GM19023 (cell line): ENCODE measurements around the gene POLR1C.
"Not testable (repeated sequence)": the region's sequence is repeated elsewhere in the genome, so short reads cannot be mapped to it uniquely, and the experiment has no call there.

Experiments
- ATAC-seq: cut with Tn5 transposase; IDR thresholded peaks from one replicate; pipeline ENCODE4 v1.9.1; 2021; ENCODE audit warnings: mild to moderate bottlenecking, moderate library complexity; ENCODE audit not compliant: unreplicated experiment

Gene POLR1C

DNA sequence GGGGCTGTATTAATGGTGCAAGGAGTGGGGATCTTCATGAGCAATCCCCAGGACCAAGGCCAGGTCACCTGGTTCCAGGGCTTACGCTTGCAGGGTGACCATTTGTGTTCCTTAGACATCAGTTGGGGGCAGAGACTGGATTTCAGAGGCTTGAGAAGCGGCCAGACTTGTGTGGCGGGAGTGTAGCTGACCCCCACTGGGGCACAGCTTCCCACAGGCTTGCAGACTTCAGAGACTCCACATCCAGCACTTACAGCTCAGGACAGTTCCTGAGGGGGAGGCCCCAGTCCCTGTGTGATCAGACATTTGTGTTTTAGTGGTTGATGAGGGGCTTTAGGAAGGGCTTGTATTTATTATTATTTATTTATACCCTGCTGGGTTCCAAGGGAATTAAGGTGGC lies 24.2 kb upstream of the POLR1C start:
- no peak for ATAC-seq

DNA sequence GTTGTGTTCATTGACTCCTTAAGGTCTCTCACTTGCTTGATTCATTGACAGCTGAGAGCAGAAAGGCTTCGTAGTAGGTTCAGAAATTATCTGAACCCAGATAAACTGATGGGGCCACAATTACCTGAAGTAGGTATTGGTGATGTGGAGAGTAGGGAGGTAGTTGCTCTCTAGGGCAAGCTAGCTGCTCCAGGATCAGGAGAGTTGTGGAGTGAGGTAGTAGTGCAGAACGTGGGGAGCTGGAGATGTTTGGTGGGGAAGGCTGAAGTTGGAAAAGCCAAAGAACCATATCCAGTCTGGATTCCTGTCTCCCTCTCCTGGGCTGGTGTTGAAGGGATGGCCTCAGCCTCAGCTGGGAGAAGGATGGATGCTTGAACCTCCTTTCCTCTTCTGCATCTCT lies 23.7 kb upstream of the POLR1C start:
- ATAC-seq, result no peak

DNA sequence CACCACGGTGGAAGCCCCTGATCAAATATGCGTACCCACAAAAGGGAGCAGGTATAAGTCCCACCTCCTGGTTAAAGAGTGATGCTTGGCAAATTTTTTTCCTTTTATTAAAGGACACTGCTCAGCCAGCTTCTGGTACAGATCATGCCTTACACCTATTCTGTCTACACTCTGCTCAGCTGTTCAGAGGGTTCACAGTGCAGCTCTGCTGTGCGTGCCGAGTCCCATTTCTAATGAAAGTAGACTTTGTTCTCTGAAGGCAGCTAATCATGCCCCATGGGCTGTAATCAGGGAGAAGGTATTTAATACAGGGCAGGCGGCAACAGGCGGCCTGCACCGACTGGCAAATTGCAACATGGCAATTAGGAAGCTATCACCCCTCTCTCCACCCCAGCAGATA lies 23.1 kb upstream of the POLR1C start:
- ATAC-seq, result no peak

DNA sequence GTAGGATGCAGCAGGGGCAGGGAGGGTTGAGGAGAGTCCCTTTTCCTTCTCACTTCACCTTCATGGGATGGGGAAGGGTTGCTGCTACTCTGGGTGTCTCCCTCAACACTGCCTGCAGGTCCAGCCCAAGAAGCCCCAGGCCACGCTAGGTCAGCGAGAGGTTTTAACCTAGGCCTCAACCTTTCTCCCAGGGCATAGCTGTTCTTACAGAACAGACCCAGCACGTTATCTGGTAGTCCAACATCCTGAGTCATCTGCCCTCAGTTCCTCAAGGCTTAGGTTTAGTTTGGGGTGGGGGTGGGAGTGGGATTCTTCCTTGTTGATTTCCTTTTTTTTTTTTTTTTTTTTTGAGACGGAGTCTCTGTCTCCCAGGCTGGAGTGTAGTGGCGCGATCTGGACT lies 22.6 kb upstream of the POLR1C start:
- no peak for ATAC-seq

DNA sequence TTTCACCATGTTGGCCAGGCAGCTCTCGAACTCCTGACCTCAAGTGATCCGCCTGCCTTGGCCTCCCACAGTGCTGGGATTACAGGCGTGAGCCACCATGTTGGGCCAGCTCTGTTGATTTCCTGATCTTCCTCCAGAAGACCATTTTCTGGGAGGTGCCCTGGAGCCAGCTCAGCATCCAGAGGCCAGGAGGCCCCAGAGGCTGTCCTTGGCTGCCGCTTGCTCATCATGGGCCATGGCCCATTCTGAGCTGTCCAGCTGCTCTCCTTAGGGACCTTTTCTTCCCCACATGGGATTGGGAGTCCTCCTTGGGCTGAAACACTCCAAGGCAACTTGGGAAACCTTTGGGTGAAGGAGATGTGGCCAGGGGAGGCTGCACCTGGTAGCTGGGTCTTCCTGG lies 22.1 kb upstream of the POLR1C start:
- ATAC-seq, result no peak

DNA sequence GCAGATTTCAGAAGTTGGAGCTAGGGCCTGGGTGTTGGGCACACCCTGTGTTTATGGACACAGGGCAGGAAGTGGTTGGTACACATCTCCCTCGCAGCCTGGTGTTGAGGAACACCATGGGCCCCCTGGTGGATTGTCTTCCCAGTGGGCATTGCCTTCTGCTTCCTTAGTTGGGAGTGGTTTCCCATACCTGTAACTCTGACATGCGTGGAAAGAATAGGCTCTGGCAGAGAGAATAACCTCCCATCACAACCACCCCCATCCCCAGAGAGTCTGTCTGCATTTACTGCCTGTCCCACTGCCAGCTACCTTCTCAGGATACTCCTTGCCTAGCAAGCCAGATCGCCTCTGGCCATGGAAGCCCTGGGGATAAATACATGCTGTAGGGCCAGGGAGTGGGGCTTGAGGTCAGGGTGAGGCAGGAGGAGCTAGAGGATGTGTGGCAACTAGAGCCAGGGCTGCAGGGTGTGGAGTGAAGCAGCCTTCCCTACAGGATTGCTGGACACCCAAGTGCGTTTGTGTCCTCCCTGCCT lies 21.4 kb upstream of the POLR1C start:
- no peak for ATAC-seq

DNA sequence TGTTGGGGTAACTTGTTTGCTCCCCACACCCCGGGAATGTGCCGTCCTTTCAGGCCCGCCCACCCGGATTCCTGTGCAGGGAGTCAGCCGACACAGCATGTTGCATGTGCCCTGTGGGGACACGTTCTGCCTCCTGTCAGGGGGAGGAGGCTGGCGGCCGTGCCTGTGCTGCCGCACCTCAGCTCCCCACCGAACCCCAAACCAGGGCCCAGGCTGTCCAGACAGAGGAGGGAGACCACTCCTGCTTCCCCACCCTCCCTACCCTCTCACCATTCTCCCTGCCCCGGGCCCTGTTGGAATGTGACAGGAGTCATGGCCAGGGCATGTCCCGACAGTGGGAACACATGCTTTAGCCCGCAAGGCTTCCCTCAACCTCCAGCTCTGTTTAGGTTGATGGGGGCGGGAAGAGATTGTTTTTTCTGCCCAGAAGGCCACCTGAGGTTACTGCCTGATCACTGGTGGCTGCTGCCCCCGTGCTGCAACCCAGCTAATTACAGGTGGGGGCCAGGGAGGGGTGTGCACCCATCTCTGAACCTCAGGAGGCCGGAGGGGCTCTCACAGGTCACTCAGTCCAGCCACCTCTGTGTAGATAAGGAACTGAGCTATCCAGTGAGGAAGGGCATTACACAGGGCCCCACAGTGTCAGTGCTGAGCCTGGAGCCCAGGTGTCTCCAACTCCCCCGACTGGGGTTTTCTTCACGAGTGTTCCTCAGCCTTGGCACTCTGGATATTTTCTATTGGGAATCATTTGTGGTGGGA lies 20.3 kb upstream of the POLR1C start:
- no peak for ATAC-seq

DNA sequence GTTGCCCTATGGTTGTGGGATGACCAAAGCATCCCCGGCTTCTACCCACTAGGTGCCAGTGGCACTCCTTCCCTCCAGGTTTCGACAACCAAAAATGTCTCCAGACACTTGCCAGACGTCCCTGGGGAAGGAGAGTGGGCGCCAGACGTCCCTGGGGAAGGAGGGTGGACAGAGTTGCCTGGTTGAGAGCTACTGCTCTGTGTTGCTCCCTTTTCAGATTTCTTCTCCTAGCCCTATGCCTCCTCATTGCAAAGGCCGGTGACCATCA lies 19.8 kb upstream of the POLR1C start:
- no peak for ATAC-seq

DNA sequence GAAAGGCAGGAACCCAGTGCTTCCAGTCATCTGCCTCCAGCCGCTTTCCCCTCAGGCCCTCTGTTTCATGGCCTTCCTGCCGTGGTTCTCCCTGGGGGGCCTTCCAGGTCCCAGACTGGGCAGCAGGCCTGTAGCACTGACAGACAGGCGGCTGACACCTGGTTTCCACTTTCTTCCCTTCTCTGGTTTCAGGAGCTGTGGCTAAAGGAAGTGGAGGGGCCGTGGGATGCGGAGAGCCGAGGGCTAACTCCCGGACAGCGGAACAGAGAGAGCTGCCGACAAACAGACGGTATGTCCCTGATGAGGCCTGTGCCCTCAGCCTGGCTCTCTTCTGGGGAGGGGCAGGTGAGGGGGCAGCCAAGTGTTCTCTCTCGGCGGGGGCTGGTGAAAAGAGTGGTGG lies 19.2 kb upstream of the POLR1C start:
- ATAC-seq, result no peak

DNA sequence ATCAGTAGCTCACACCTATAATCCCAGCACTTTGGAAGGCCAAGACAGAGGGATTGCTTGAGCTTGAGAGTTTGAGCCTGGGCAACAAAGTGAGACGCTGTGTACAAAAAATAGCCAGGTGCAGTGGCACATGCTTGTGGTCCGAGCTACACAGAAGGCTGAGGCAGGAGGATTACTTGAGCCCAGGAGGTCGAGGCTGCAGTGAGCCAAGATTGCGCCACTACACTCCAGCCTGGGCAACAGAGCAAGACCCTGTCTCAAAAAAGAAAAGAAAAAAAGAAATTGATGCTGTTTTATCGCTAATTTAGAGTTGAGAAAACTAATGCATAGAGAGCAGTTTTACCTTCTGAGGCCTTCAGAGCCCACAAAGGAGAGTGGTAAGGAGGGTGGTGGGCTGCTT lies 18.6 kb upstream of the POLR1C start:
- ATAC-seq, result not testable (repeated sequence)

DNA sequence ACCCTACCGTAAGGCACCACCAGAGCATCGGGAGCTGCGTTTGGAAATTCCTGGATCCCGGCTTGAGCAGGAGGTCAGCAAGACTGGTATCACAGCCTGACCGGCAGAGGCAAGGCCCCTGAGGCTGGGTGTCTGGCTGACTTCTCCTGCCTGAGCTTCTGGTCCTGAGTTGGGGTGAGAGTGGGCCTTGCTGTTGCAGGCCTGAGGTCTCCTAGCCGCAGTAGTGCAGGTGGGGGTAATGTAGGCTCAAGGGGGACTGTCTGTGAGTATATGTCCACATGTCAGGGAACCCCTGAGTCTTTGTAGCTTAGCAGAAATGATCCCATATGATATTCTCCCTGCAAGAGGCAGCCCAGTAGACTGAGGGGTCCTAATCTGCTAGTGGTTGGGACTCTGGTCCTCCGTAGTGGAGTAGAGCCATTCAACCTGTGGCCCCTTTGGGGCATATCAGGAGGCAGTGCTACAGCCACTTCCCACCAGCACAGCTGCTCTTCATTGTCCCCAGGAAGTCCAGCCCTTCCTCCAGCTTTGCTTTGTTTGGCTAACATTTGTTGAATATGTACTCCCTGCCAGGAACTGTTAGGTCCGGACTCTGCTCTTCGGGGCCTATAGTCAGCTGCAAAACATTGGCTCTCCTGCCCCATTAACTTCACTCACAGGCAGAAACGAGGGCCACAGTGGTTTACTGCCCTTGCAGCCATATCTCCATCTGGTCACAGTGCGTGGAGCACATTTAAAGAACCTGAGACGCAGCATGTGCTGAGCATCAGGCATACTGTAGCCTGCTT lies 17.7 kb upstream of the POLR1C start:
- ATAC-seq, result no peak

DNA sequence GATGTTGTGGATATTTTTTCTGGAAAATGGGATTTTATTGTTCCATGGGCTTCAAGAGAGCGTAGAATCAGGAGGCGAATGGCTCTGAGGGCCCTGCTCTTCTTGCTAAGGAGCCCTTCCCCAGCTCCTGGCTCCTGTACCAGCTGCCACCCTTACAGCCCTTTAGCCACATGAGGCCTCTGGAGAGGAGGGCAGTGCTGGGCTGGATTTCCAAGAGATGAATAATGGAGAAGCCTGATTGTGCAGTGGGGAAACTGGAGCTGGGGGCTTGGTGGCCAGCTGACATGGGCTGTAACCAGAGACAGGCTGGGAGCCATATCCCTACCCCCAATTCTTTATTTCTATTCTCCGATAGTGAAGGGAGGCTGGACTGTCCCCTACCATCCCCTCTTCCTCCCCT lies 16.0 kb upstream of the POLR1C start:
- ATAC-seq, result no peak

DNA sequence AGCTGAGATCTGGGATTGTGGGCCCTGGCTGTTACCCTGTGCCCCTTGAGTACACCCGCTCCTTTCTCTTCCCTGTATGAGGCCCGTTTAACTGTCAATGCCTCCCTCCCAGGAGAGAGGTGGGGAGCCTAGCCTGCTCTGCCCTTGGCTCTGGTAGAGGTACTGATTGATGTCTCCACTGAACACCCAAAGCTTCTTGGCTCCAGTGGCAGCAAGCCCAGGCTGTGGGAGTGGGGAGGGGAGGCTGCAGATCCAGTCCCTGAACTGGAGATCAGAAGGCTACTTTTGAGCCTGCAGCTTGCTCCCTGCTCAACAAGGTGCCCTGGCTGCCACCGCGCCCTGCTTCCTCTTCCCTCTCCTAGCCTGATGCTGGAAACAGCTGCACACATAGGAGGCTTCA lies 14.2 kb upstream of the POLR1C start:
- no peak for ATAC-seq

DNA sequence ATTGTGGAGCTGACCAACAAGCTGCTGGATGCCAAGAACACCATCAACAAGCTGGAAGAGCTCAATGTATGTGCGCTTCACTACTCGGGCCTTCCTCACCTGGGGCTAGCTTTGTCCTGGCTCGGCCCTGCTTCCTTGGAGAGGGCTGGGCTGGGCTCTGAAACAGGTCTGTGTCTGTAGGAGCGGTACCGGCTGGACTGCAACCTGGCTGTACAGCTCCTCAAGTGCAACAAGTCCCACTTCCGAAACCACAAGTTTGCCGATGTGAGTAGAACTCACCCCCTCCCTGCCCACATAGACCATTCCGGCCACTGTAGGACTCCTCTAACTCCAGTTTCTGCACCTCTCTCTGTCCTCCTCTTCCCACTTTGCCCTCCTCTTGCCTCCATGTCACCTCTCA lies 13.4 kb upstream of the POLR1C start:
- ATAC-seq, result no peak

DNA sequence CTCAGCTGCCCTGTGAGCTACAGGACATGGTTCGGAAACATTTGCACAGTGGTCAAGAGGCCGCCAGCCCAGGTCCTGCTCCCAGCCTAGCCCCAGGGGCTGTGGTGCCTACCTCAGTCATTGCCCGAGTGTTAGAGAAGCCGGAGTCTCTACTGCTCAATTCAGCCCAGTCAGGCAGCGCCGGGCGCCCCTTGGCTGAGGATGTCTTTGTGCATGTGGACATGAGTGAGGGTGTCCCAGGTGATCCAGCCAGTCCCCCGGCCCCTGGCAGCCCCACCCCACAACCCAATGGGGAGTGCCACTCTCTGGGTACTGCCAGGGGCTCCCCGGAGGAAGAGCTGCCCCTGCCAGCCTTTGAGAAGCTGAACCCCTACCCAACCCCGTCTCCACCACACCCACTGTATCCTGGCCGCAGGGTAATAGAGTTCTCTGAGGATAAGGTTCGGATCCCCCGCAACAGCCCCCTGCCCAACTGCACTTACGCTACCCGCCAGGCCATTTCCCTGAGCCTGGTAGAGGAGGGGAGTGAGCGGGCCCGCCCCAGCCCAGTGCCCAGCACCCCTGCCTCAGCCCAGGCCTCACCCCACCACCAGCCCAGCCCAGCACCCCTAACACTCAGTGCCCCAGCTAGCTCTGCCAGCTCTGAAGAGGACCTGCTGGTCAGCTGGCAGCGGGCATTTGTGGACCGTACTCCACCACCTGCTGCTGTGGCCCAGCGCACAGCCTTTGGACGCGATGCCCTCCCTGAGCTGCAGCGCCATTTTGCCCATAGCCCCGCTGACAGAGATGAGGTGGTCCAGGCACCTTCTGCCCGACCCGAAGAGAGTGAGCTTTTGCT lies 11.9 kb upstream of the POLR1C start:
- ATAC-seq, result no peak

DNA sequence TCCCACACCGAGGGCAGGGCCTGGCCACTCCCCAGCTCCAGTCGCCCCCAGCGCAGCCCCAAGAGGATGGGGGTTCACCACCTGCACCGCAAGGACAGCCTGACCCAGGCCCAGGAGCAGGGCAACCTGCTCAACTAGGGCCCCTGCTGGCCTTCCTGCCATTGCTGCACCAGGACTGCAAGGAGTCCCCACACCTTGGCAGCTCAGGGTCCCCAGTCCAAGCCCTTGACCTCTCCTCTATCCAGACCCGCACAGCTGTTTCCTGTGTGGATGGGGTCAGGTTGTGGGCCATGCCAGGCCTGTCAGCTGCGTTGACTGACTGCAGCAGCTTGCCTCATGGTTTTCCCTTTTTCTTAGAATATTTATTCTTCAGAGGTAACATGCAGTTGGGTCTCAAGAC lies 11.2 kb upstream of the POLR1C start:
- ATAC-seq, result no peak

DNA sequence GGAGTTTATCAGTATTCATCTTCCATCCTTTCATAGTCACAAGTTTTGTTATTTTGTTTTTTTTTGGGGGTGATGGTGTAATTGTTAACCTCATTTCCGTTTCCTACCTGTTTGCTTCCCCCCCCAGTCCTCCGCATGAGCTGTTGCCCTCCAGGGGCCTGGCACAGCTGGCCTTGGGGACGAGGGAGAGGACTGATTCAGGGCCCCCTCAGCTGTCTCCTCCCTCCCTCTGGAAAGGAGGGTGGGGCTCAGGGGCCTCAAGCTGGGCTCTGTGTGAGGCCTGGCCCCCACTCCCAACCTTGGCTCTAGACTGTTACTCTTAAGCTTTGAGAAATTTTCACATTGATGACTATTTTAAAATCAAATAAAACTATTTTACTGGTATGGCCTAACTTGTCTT lies 10.7 kb upstream of the POLR1C start:
- no peak for ATAC-seq

DNA sequence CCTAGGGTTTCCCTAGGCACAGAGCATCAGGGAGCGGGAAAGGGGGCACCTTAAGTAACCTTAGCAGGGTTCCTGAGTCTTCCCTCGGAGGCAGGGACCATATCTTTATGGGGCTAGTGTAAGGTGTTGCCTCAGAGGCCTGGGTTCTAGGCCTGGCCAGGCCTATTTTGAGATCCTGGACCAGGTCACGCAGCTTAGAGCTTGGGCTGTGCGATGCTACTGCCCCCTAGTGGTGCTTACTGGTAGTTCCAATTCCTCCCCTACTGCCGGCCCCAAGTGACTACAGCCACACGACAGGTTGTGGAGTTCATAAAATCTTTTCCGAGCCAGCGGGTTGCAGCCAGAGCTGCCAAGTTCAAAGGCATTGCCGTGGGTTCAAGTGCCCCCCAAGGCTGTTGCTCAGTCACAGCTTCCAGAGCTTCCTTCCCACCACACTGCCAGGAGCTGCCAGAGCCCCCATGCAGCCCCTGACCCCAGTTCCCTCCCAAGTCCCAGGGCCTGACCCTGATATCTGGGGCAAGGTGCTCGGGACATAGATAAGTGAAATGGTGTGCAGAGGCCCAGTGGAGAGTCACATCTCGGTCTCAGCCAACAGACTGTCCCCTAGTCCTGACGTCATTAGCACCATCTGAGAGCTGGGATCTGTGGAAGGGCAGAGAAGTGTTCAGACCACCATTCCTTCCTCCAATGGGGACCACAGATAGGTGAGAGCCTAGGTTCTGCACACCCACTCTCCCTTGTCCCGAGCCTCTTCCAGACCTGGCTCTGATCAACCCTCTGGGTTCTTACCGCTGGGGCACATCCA lies 10.0 kb upstream of the POLR1C start:
- peak; percentile 45 for ATAC-seq

DNA sequence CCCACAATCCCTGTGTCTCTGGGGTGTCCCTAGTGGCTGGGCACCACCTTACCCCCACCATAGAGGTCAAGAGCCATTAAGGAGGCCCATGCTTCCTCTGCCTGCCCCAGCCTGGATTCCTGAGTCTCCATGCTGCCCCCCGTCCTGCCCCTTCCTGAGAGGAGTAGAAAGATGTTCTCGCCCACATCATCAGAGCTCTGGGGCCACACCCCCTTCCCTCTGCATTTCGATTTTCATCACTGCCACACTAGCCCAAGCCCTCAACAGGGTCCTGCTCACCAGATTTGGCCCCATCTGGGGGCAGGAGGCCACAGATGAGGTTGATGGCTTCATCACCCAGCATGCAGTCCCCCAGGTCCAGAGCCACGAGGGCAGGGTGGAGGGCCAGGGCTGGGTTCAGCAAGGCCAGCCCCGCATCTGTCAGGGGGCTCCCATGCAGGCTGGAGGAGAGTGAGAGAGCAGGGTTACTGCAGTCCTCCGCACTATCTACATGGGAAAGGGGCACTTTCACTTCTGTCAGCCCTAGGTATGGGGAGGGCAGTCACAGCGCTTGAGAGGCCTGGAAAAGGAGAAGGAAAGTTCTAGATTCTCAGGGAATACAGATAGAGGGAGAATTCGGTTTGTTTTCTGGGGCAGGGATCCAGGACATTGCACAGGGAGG lies 8.3 kb upstream of the POLR1C start:
- no peak for ATAC-seq
